HTERT RPE-1 (cell line): ENCODE results near the gene NAA40.

Source experiments
- in situ Hi-C: fragments of 300-500 bp; cut with MboI; formaldehyde crosslinking; loops from 4 replicates; pipeline ENCODE4 v1.14.3; 2020; ENCODE audit warnings: low sequenced_read_pairs

NAA40 gene

DNA sequence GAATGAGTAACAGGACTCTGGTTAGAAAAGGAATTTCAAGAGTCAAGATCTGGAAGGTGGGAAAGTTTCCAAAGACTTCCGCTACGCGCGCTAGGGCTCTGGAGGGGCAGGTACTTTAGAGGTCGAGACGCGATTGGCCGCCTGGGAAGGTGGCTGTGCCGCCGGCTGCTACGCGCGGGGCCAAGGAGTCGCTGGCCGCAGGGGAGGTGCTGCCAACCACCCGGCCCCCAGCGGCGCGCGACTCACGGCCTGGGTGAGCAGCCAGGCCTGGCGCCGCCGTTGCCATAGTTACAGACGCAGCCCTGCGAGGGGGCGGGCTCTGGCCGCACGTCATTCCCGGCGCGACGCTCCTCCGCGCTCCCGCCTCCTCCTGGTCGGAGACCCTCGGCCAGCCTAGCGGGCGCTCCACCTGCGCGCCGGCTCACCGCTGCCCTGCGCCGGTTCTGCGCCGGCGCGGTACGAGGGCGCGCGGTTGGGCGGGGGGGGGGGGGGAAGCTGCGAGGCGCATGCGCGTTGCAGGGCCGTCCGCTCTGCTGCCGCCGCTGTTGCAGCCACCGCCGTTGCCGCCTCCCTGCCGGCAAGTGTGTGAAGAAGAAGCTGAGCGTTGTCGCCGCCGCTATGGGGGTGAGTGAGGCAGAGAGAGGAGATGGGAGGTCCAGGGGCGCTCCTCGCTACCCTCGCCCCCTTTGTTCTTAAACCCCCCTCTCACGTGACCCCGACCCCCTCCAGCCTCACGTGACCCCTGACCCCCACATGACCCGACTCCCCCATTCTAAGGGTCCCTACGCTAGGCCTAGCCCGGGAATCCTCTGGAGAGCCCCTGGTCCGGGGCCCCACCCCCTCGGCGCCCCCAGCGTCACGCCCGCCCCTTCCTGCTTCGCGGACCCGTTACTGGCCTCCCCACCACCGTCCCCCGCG is at the start of gene NAA40:
NAA40 (plus strand) TSS at position 524 of the 918 bp plus-strand sequence; CDS start at position 619, 95 bp downstream.
- in situ Hi-C loops, result no loop called here

DNA sequence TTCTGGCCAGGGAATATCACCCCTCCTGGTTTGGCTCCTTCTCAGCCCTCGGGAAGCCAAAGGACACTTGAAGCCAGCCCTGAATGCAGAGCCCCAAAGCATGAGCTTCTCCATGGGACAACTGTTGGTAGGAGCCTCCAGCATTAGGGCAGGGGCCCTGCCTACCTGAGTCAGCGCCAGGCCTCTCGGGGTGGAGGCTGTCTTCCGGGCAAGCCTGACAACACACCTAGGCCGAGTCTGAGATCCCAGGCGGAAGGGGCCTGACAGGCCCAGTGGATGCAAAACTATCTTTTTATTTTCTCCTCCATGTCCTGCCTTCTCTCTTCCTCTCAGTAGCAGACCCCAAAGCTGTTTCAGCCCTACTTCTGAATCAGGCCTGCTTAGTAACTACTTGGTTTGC is 49.5 kb upstream of the NAA40 start:
- in situ Hi-C loops, result no loop called here

DNA sequence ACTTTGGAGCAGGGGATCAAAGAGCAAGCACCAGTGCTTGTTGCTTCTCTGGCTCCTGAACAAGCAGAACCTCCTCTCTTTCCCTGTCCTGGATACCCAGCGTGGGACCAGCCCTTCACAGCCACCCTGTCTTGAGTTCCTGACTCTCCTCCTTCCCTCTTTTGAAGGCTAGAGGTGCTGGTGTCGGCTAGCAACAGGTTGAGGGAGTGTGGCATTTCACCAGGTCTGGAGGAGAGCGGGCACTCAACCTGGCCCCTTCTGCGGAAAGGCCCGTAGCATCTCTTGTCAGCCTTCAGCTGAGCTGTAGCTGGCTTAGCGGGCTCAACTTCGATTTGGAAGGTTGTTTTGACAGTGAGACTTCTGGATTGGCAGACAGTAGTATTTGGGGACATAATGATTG is 48.4 kb upstream of the NAA40 start:
- in situ Hi-C loops, result no loop called here

DNA sequence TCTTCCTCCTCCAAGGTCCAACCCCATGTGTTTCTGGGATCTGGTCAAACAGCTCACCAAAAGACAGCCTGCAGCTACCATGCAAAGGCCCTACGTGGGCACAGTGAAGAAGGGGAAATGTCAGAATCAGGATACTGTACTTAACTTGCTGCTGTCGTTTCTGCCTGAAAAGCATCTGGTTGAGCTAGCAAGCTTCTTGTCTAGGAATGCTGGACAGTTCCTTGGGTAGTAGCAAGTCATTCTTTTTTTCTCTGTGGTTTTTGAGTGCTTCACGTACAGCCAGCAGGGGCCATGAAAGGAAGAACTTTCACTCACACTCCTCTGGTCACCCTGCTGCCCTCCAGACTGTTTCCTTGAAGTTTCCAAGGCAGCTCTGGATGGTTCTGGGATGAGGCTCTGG is 46.6 kb upstream of the NAA40 start:
- in situ Hi-C loops, result no loop called here

DNA sequence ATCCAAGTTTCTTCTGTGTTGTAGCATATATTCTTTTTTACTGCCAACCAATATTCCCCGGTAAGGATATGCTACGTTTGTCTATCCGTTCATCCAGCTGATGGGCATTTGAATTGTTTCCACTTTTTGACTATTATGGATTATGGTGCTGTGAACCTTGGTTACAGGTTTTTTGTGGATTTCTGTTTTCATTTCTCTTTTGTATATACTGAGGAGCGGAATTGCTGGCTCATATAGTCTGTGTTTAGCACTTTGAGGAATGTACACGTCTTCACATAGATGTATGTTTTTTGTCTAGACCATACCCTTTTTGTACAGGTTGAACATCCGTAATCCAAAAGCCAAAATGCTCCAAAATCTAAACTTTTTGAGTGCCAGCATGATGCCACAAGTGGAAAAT is 45.4 kb upstream of the NAA40 start:
- in situ Hi-C loops, result no loop called here

DNA sequence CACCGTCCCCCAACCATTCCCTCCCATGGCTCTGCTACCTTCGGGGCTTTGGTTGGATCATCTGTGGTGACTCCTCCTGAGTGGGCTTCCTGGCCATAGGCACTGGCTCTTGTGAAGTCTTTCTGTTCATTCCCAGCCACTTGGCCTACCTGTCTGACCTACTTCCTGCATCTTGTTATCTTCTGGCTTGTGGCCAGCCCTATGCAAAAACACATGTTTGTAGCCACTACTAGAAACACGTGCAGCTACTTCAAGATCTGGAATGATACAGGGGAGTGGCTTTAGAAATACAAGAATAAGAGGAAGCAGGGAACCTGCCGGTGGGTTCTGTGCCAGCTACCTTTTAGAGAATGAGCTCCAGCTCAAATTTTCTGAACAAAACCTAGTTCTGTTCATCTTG is 42.7 kb upstream of the NAA40 start:
- in situ Hi-C loops, result no loop called here

DNA sequence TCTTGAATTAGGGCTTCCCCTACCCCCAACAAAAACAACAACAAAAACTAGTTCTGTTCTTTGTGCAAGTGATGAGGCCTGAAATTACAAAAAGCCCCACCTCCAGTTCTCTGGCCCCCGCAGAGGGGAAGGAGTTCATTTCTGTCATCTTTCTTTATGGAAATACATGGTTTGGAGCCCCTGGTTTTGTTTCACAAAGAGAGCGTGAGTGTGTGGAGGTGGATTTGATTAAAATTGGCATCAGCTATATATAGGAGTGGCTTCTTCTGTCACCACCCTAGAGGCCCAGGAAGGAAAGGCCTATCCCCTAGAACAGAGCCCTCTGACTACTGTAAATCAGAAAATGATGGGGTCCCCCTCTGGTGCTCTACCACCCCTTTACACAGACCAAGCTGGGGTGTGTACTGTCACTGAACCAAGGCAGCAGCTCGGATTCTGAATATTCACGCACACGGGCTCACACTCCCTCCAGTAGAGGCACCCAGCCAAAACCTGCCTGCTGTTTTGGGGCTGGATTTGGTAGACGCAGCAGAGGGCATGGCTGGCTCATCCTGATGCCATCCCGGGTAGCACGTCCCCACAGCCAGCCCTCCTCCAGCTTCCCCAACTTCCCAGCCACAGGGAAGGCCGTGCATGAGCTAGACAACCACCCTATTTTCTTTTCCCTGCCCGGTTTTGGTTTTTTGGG is 41.2 kb upstream of the NAA40 start:
- in situ Hi-C loops, result no loop called here

DNA sequence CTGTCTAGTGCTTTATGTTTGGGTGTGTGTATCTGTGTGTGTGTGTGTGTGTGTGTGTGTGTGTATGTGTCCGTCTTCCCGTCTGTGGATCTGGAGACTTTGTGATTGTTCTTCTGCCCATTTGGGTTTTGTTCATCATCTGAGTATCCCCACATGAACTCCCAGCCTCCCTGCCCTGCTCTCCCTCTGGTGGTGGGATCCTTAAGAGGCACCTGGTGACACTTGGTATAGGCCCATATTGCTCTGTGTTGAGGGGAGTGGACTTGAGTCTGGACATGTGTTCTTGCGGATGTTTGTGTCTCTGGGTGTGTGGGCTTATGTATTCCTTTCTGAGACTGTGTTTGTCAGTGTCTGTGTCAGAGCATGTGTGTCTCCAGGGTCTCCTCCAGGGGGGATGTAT is 37.1 kb upstream of the NAA40 start:
- in situ Hi-C loops, result no loop called here

DNA sequence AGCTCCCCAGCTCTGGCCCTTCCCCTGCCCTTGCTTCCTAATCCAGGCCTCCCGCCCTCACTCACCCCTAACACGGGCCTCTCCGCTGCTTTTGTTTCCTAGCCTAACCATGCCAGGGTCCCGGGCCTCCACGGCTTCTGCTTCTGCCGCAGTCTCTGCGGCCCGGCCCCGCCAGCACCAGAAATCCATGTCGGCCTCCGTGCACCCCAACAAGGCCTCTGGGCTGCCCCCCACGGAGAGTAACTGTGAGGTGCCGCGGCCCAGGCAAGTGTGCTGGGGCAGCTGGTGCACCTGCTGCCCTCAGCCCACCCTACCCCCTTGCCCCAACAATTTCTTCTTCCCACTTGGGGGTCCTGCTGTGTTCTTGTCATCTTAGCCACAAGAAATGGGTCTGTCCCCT is 34.9 kb upstream of the NAA40 start:
- in situ Hi-C loops, result no loop called here

DNA sequence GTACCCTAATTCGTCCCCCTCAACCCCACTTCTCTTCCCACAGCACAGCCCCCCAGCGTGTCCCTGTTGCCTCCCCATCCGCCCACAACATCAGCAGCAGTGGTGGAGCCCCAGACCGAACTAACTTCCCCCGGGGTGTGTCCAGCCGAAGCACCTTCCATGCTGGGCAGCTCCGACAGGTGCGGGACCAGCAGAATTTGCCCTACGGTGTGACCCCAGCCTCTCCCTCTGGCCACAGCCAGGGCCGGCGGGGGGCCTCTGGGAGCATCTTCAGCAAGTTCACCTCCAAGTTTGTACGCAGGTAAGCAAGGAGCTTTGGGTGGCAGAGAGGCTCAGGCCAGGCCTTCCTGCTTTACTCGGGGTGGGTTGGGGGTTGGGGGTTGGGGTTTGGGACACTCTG is 34.1 kb upstream of the NAA40 start:
- in situ Hi-C loops, result no loop called here

DNA sequence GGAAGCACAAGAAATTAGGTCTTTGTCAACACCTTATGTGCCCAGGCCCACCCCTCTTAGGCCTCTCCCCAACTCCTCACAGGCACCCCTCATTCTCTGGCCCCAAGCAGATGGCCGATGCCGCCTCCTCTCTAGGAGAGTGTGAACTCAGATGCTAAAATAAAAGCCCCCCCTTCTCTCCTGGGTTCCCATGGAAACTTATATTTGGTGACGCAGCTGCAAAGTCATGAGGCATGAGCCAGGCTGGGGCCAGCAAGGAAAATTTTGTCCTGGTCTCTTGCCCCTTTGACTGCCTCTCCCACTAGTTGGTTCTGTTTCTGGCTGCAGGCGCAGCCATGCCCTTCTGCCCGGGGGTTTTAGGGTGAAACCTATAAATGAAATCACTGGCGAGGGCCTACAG is 33.6 kb upstream of the NAA40 start:
- in situ Hi-C loops, result no loop called here

DNA sequence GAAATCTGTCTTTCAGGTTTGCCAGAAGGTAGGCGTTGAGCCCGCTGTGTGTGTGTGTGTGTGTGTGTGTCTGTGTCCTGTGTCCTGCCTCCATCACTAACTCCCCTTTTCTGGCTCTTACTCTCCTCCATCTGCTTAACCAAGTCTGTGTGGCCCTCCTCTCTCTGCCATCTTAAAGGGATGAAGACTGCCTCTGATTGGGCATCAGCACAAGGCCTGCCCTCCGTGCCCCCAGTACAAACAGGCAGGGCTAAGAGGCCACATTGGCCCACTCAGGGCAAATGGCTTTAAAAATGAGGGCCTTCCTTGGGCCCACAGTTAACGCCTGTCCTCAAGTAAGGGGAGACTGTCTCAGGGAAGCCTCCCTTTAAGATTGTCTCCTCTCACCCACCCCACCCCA is 32.7 kb upstream of the NAA40 start:
- in situ Hi-C loops, result no loop called here

DNA sequence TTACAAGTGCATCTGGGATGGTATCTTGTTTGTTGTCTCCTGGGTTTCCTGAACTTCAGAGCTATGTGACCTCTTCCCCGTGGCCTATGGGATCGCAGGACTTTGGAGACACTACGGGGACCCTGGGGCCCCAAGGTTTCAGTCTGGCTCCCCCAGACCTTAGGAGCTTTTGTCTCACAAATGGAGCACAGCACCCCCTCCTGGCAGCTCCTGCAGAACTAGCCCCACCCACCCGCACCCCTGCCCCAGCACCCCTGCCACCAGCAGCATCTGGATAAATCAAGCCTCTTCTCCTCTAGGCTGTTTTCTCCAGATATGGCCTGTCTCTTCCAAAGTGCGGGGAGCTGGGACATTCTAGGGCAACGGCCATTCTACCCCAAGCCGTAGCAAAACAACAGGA is 32.2 kb upstream of the NAA40 start:
- in situ Hi-C loops, result no loop called here

DNA sequence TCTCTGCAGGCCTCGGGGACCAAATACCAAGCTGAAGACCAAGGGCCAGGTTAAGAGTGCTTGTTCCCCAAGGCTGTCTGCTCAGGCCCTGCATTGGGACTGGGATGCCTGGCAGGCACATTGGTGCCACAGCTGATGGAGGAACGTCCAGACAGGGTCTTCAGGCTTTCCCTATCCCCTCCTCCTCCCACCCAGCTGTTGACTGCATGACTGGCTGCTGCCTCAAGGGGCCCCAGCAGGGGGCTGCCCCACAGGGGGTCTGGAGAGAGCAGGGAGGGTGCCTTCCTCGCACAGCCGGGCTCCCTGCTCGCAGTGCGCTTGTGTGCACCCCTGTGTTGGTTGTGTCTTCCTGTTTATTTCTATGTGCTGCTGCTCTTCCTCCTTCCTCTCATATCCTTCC is 31.7 kb upstream of the NAA40 start:
- in situ Hi-C loops, result no loop called here

DNA sequence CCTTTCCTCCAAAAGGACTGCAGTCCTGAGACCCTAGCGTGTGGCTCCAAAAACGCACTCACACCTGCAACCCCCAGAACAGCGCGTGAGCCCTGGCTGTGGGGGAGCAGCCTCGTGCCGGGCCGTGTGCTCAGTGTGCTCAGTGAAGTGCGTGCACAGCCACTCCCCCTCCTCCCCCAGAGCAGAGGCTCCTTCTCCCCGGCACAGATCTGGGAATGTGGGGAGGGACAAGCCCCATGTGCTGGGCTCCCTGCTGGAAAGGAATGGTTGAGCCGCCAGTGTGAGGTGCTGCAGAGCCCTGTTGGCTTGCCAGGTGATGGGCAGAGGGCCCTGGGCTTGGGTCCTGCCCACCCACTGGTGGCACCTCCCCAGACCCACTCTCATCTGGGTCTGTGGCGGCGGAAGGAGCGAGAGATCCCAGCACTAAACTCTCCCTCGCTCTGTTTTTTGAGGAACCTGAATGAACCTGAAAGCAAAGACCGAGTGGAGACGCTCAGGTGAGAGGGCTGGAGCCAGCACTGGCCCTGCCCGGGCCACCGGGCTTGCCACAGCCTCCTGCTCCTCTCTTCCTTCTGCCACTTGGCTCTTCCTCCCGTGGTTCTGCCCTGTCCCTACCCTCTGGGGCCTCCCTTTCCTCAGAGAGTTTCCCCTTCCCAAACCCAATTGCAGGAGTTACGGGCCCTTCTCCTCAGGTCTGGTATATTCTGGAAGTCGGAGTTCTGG is 30.8 kb upstream of the NAA40 start:
- in situ Hi-C loops, result no loop called here

DNA sequence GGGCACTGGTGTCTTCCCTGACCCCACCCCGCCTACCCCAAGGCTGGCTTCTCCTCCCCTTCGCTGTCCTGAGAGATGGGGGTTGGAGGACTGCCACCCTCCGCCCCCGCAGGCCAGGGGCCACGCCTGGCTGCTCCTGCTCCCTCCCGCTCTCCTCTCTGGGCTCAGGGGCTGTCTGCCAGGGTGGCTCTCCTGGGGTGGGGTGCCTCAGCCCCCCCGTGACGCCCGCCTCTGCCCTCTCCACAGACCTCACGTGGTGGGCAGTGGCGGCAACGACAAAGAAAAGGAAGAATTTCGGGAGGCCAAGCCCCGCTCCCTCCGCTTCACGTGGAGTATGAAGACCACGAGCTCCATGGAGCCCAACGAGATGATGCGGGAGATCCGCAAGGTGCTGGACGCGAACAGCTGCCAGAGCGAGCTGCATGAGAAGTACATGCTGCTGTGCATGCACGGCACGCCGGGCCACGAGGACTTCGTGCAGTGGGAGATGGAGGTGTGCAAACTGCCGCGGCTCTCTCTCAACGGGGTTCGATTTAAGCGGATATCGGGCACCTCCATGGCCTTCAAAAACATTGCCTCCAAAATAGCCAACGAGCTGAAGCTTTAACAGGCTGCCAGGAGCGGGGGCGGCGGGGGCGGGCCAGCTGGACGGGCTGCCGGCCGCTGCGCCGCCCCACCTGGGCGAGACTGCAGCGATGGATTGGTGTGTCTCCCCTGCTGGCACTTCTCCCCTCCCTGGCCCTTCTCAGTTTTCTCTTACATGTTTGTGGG is 30.0 kb upstream of the NAA40 start:
- in situ Hi-C loops, result no loop called here

DNA sequence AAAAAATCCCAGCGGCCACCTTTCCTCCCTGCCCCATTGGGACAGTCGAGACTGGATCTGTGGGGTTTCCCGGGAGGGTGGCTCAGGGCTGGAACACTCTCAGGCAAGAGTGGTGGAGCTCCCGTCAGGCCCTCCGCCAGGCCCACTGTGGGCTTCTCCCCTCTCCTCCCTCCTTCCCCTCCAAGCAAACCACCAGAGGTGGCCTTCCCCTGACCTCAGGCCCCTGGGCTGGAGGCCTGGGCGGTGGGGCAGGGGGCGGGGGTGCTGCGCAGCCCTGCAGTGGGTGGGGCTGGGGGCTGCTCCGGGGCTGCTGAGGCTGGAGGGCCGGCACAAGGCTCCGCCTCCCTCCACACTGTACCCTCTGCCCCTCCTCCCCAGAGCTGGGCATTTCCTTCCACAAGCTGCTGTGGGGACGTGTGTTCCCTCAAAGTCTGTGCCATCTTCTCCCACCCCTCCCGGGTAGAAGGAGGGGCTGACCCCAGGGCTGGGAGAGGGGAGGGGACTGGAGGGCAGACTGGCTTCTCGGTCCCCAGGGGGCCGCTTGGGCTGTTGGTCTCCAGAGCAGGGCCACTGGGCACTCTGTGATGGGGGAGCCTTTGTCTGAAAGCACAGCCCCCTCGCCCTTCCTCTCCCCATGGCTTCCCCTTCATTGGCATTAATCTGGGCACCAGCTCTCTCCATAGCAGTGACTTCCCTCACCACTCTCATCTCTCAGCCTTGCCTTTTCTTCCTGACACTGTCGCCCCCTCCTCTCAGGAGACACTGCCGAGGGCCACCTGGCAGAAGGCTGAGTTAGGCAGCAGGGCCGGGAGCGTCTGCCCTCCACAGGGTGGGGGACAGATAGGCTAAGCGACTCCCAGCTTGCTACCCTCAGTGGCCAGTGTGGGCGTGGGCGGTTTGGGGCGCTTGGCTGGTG is 29.0 kb upstream of the NAA40 start:
- in situ Hi-C loops, result no loop called here

DNA sequence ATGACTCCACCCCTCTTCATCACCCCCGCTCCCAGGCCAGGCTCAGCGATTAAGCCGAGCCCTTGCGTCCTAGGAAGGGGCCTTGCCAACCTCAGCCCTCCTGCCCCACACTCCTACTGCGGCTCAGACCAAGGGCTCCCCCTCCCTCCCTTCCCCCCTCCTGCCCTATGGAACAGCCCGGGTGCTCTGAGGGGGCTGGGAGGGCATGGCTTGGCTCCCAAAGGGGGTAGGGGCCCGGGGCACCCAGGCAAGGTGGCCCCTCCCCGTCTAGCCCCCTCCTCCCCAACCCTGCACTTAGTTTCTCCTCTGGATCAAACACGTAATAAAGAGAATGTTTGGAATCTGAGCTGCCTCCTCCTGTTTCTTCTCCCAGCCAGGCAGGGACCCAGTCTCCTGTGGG is 28.1 kb upstream of the NAA40 start:
- in situ Hi-C loops, result no loop called here

DNA sequence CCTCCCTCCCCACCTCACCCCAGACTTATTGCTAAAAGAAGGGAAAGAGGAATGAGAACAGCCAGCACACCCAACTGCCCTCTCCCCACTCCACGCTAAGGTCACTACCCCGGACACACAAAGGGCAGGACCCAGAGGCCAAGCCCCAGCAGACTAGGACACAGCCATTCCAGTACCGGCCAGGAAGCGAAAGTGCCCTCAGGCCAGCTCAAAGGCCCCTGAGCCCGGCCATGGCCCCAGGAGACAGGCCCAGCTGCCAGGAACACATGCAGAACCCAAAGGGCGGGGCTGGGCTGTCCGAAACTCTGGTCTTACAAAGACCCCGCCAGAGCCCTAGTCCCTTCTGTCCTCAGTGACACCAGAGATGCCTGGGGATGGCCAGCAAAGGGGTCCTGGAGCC is 27.4 kb upstream of the NAA40 start:
- in situ Hi-C loops, result no loop called here

DNA sequence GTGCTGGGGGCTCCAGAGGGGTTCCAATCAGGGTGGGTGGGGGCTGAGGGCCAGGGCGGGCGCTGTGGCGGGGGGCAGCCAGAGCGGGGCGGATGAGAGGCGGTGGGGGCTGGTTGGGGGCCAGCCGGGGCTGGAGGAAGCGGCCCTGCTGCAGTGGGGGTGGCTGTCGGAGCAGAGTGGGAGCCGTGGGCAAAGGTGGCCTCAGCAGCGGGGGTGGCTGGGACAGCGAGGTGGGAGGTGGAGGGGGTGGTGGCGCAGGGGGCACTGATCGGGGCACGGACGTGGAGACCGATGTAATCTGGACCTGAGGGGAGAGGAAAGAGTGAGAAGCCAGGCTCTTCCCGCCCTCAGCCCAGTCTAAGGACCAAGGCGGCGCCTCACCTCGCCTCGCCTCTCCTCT is 26.9 kb upstream of the NAA40 start:
- in situ Hi-C loops, result no loop called here
